IMR-90 (cell line): ENCODE data around the gene GNL2. TPM values are rescaled to one million over a fixed set of nuclear protein-coding genes. Genes with fewer than 3 reads are reported as not detected.

ENCODE experiments used
- ATAC-seq: fragments of 200-7000 bp; cut with Tn5 transposase; 2 replicates; pipeline ENCODE4 v1.9.1; 2020; ENCODE audit warnings: low read depth, mild to moderate bottlenecking, moderate library complexity
- BruUV-seq: library from RNA; stranded (reverse); fragments of 400-500 nt; replicated peaks from 2 replicates; lab custom pipeline; 2021; lab: Mats Ljungman, UMichigan
- CTCF ChIA-PET: fragments of 300-600 bp; formaldehyde crosslinking; extraction: SDS; loops from one replicate; lab custom pipeline; 2021; ENCODE audit warnings: antibody characterized with exemption; lab: Yijun Ruan, JAX
- POLR2A ChIA-PET: fragments of 300-600 bp; sonication (Branson Sonifier 250); formaldehyde crosslinking; loops from one replicate; lab custom pipeline; 2022; ENCODE audit warnings: antibody characterized with exemption; ENCODE audit not compliant: unreplicated experiment; lab: Charles Lee
- DNase-seq: peaks from one replicate; pipeline ENCODE4 v3.0.0; 2013
- H2AFZ ChIP-seq: replicated peaks from 2 replicates; pipeline ENCODE3; 2013; ENCODE audit warnings: low read length, mild to moderate bottlenecking; ENCODE audit not compliant: poor library complexity
- H2AK5ac ChIP-seq: 2 replicates; pipeline ENCODE4 v1.6.1; 2013; ENCODE audit warnings: low read depth, low read length, inconsistent platforms
- H2AK9ac ChIP-seq: replicated peaks from 2 replicates; pipeline ENCODE3; 2013; ENCODE audit warnings: mild to moderate bottlenecking, low read depth, low read length, moderate library complexity; ENCODE audit not compliant: poor library complexity
- H2BK120ac ChIP-seq: 2 replicates; pipeline ENCODE4 v1.6.1; 2013; ENCODE audit warnings: low read depth, low read length, inconsistent platforms
- H2BK15ac ChIP-seq: 3 replicates; pipeline ENCODE4 v1.6.1; 2013; ENCODE audit warnings: low read depth, low read length, inconsistent platforms
- H2BK20ac ChIP-seq: 2 replicates; pipeline ENCODE4 v1.6.1; 2013; ENCODE audit warnings: low read depth, mild to moderate bottlenecking, inconsistent platforms, low read length, moderate library complexity
- H2BK5ac ChIP-seq: 2 replicates; pipeline ENCODE4 v1.6.1; 2013; ENCODE audit warnings: mild to moderate bottlenecking, low read depth, low read length, inconsistent platforms; ENCODE audit not compliant: poor library complexity, severe bottlenecking
- H3K14ac ChIP-seq: replicated peaks from 2 replicates; pipeline ENCODE4 v1.6.1; 2013; ENCODE audit warnings: low read depth, low read length, inconsistent platforms
- H3K18ac ChIP-seq: 2 replicates; pipeline ENCODE4 v1.6.1; 2013; ENCODE audit warnings: low read depth, low read length, control low read depth
- H3K23ac ChIP-seq: 2 replicates; pipeline ENCODE4 v1.6.1; 2013; ENCODE audit warnings: low read depth, low read length, inconsistent platforms
- H3K27ac ChIP-seq: 2 replicates; pipeline ENCODE4 v1.5.1; 2013; ENCODE audit warnings: mild to moderate bottlenecking, control low read depth, low read length; ENCODE audit not compliant: insufficient read depth
- H3K27me3 ChIP-seq: 2 replicates; pipeline ENCODE4 v1.6.1; 2013; ENCODE audit warnings: low read length; ENCODE audit not compliant: control insufficient read depth, insufficient read depth
- H3K36me3 ChIP-seq: 2 replicates; pipeline ENCODE4 v1.6.1; 2013; ENCODE audit warnings: low read length, mixed read lengths; ENCODE audit not compliant: control insufficient read depth, insufficient read depth
- H3K4ac ChIP-seq: 2 replicates; pipeline ENCODE4 v1.6.1; 2013; ENCODE audit warnings: low read depth, low read length, inconsistent platforms
- H3K4me1 ChIP-seq: 2 replicates; pipeline ENCODE4 v1.6.1; 2013; ENCODE audit warnings: low read length, mixed read lengths; ENCODE audit not compliant: control insufficient read depth, insufficient read depth
- H3K4me2 ChIP-seq: 2 replicates; pipeline ENCODE4 v1.6.1; 2013; ENCODE audit warnings: low read depth, mild to moderate bottlenecking, control low read depth, low read length, moderate library complexity
- H3K4me3 ChIP-seq: 2 replicates; pipeline ENCODE4 v1.5.1; 2013; ENCODE audit warnings: low read depth, mild to moderate bottlenecking, control low read depth, low read length, moderate library complexity; ENCODE audit not compliant: insufficient read depth
- H3K56ac ChIP-seq: 2 replicates; pipeline ENCODE4 v1.6.1; 2013; ENCODE audit warnings: low read length, inconsistent platforms; ENCODE audit not compliant: insufficient read depth; ENCODE audit errors: extremely low read depth
- H3K79me1 ChIP-seq, 2 experiments: 2 replicates each; pipeline ENCODE4 v1.6.1; 2013; ENCODE audit warnings: low read length in 2 of 2, inconsistent platforms in 1 of 2, low read depth in 1 of 2
- H3K9ac ChIP-seq: 2 replicates; pipeline ENCODE4 v1.6.1; 2013; ENCODE audit warnings: low read depth, low read length, control low read depth
- H3K9me1 ChIP-seq: 2 replicates; pipeline ENCODE4 v1.6.1; 2013; ENCODE audit warnings: low read length, inconsistent platforms; ENCODE audit not compliant: insufficient read depth
- H3K9me3 ChIP-seq: 2 replicates; pipeline ENCODE4 v1.6.1; 2013; ENCODE audit warnings: low read length; ENCODE audit not compliant: control insufficient read depth, insufficient read depth
- H4K20me1 ChIP-seq: 2 replicates; pipeline ENCODE4 v1.6.1; 2013; ENCODE audit warnings: low read length, inconsistent platforms; ENCODE audit not compliant: insufficient read depth
- H4K5ac ChIP-seq: 2 replicates; pipeline ENCODE4 v1.6.1; 2013; ENCODE audit warnings: mild to moderate bottlenecking, low read depth, low read length, control low read depth
- H4K8ac ChIP-seq, 2 experiments: 2 replicates each; pipeline ENCODE4 v1.6.1; 2013; ENCODE audit warnings: low read depth in 2 of 2, low read length in 2 of 2, control low read depth in 1 of 2, inconsistent platforms in 1 of 2
- H4K91ac ChIP-seq: 2 replicates; pipeline ENCODE4 v1.6.1; 2013; ENCODE audit warnings: low read depth, low read length, inconsistent platforms; ENCODE audit not compliant: insufficient read depth
- BHLHE40 ChIP-seq: fragments of 150-350 bp; IDR thresholded peaks from 2 replicates; pipeline ENCODE4 v1.6.1; 2016; ENCODE audit warnings: mild to moderate bottlenecking, low read depth, low read length
- CEBPB ChIP-seq: IDR thresholded peaks from 2 replicates; pipeline ENCODE4 v1.6.1; 2012; ENCODE audit warnings: low read depth, low read length, improper control_type of control experiment
- CTCF ChIP-seq: conservative IDR thresholded peaks from 2 replicates; pipeline ENCODE4 v1.5.1; 2012; ENCODE audit warnings: mild to moderate bottlenecking, low read depth, low read length, improper control_type of control experiment
- ELK1 ChIP-seq: fragments of 150-350 bp; IDR thresholded peaks from 2 replicates; pipeline ENCODE4 v1.6.1; 2016; ENCODE audit warnings: low read depth, mild to moderate bottlenecking, low read length, moderate library complexity, borderline replicate concordance
- MAFK ChIP-seq: IDR thresholded peaks from 2 replicates; pipeline ENCODE4 v1.6.1; 2012; ENCODE audit warnings: low read depth, low read length, improper control_type of control experiment
- NFE2L2 ChIP-seq: fragments of 150-350 bp; IDR thresholded peaks from 2 replicates; pipeline ENCODE4 v1.6.1; 2016; ENCODE audit warnings: low read depth, mild to moderate bottlenecking, low read length
- POLR2A ChIP-seq: IDR thresholded peaks from 2 replicates; pipeline ENCODE4 v1.6.1; 2012; ENCODE audit warnings: mild to moderate bottlenecking, low read depth, low read length
- RCOR1 ChIP-seq: IDR thresholded peaks from 2 replicates; pipeline ENCODE4 v1.6.1; 2012; ENCODE audit warnings: mild to moderate bottlenecking, low read length, improper control_type of control experiment; ENCODE audit not compliant: insufficient replicate concordance
- SMC3 ChIP-seq: fragments of 150-350 bp; IDR thresholded peaks from 2 replicates; pipeline ENCODE4 v1.6.1; 2016; ENCODE audit warnings: low read depth, mild to moderate bottlenecking, antibody characterized with exemption, low read length, moderate library complexity
- WGBS, 2 experiments: methylation state at CpG; one replicate each; pipeline versions ENCODE4 v1.1.5 to v1.1.7; 2013; ENCODE audit warnings: missing lambda C conversion rate in 2 of 2; ENCODE audit not compliant: insufficient read length in 1 of 2; ENCODE audit errors: extremely low coverage in 2 of 2; 5-methylcytosine and 5-hydroxymethylcytosine counted together
- dilution Hi-C: fragments of 300-500 bp; cut with HindIII; formaldehyde crosslinking; loops from one replicate; pipeline ENCODE4 v1.14.3; 2018; ENCODE audit warnings: low sequenced_read_pairs; ENCODE audit not compliant: unreplicated experiment
- in situ Hi-C: fragments of 300-500 bp; cut with MboI; formaldehyde crosslinking; loops from 3 replicates; pipeline ENCODE4 v1.14.3; 2019; ENCODE audit warnings: low sequenced_read_pairs, inconsistent platforms, mixed read lengths
- intact Hi-C: fragments of 100-400 bp; cut with micrococcal nuclease; formaldehyde crosslinking; loops from 2 replicates; pipeline ENCODE4 v1.10.0; 2022
- polyA plus RNA-seq, 3 experiments: library from polyadenylated mRNA; depleted of rRNA; stranded (reverse); fragments of >200 nt; gene quantifications; 2 replicates each; pipeline ENCODE4 v1.2.3, GENCODE V29; 2012; ENCODE audit warnings: low replicate concordance in 1 of 3
- total RNA-seq: library from RNA; depleted of rRNA; stranded (reverse); fragments of >200 nt; gene quantifications from 2 replicates; pipeline ENCODE4 v1.2.3, GENCODE V29; 2012

The GNL2 gene
- total and polyA plus RNA-seq, 2 of the 4 experiments (the other 2 are of a cell fraction): 42.9 to 77.4 TPM

GRCh38 chr1:37621326-37621870 lies 25.7 kb upstream of the GNL2 start:
- Histone ChIP-seq H3K23ac (no peak overlapping the region; the same call in 1 of the 2 replicates), H2BK120ac (no peak overlapping the region), H3K4me1 (no peaks in the 10 kb centered on the region), H3K14ac (no peak overlapping the region), H3K9me3 (no peaks in the 10 kb centered on the region), H3K4me3 (no peak overlapping the region), H3K4ac (no peak overlapping the region), H3K79me1 (no peaks in the 10 kb centered on the region), H3K18ac (no peak overlapping the region), H3K4me2 (no peak overlapping the region), H3K9ac (no peak overlapping the region), H4K5ac (no peak overlapping the region), H4K91ac (no peak overlapping the region), H3K56ac (no peak overlapping the region), H2BK15ac (no peak overlapping the region), H3K27ac (no peak overlapping the region), H2BK5ac (no peak overlapping the region), H3K27me3 (peaks cover 18% of the 10 kb centered on the region), H3K9me1 (no peaks in the 10 kb centered on the region), H3K36me3 (no peaks in the 10 kb centered on the region), H4K8ac (no peak overlapping the region), H2AK9ac (no peak overlapping the region), H2AFZ (no peak overlapping the region), H2AK5ac (no peak overlapping the region), H4K20me1 (no peaks in the 10 kb centered on the region), H2BK20ac (no peak overlapping the region)
- WGBS, 2 experiments: 28% methylated on average over 2 of the region's 10 CpGs; no CpG with 5 or more reads in 1 of the 2 experiments
- intact Hi-C loops (no loop called here), dilution Hi-C loops (no loop called here), in situ Hi-C loops (loop anchor here (25.0 kb wide), 1 partner anchor 1191 kb away; no protein-coding TSS in a partner anchor)
- ATAC-seq (no peak), DNase-seq (no peak)
- no TSS peak for BruUV-seq
- TF ChIP-seq SMC3: no peak
- no peak for TF ChIP-seq CTCF
- TF ChIP-seq ELK1: no peak
- TF ChIP-seq CEBPB: no peak
- TF ChIP-seq BHLHE40: no peak
- no peak for TF ChIP-seq NFE2L2
- no peak for TF ChIP-seq RCOR1
- no peak for TF ChIP-seq MAFK
- no peak for TF ChIP-seq POLR2A
- POLR2A ChIA-PET: no interaction called here
- CTCF ChIA-PET: no interaction called here
